DMS 273 (cell line): ENCODE results near the gene ATOSA.

ENCODE experiments used
- DNase-seq: peaks from one replicate; lab custom pipeline; 2025; ENCODE audit not compliant: unreplicated experiment; lab: John Stamatoyannopoulos, UW

Gene ATOSA

DNA sequence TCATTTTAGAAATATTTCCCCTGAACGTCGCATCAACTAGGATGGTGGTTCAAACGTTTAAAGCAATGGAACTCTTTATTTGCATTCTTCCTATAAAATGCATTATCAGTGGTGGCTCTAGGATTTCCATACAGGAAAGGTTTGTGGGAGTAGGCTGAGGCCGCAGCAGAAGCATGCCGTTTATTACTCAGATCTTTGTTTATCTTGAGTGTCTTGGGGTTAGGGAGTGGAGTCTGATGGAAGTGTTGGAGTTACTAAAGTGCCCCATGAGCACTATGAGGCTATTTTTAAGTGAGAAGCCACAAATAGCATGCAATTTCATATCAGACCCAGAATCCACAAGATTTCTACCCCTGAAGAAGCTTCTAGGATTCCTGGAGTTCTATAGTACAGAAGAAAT lies 26.2 kb downstream of the ATOSA start:
- no peak for DNase-seq

- peak; percentile 29 for DNase-seq
These were observed 26.9 kb downstream of the ATOSA start for GRCh38 chr15:52652286-52652685.

DNA sequence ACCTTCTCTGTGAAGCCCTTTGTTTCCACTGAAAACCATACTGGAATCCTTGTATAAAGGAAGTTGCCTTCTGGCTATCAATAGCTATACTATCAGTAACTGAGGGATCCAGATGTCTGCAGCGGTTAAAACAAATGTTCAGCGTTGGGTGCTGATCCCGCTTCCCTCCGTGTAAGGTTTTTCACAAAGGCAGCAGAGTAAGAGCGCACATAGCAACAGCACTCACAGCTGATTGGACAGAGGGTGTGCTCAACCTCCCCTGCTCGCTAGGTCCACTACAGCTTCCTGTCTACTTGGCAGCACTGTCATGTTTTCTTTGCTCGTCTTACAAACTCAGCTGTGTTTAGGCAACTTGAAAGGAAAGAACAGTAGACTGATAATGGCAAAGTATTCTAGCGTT lies 27.3 kb downstream of the ATOSA start:
- DNase-seq: peak; percentile 94

DNA sequence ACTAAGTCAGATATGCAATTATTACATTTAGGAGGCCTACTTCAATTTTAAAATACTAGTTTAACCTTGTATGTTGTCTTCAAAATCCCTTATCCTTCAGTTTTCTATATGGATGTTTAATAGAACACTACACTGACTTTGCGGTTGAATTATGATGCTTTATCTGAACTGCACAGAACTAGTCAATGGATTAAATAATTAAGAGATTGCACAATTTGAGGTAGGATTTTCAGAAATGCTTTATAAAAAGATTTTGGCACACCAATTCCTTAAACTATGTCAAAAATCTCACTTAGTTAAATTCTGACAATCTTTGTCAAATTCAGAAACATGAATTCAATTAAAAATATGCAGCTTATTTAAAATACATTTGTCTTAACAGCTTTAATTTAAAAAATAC lies 28.1 kb downstream of the ATOSA start:
- no peak for DNase-seq

GRCh38 chr15:52649686-52650085 lies 29.5 kb downstream of the ATOSA start:
- DNase-seq: peak; percentile 11

- DNase-seq: no peak
These were observed 33.3 kb downstream of the ATOSA start for GRCh38 chr15:52645916-52646315.

GRCh38 chr15:52642386-52643361 lies 36.5 kb downstream of the ATOSA start:
- no peak for DNase-seq

- no peak for DNase-seq
These were observed 42.7 kb downstream of the ATOSA start for GRCh38 chr15:52636459-52636858.

GRCh38 chr15:52635908-52636307 lies 43.3 kb downstream of the ATOSA start:
- no peak for DNase-seq
